DND-41 (cell line): ENCODE data around the gene UGT1A8.

Experiments used
- ATAC-seq: fragments of 200-7000 bp; cut with Tn5 transposase; 3 replicates; pipeline ENCODE4 v1.9.1; 2021; ENCODE audit warnings: low read depth; ENCODE audit not compliant: insufficient read depth
- DNase-seq: peaks from one replicate; pipeline ENCODE4 v3.0.0-alpha.2; 2020
- H2AFZ ChIP-seq: 2 replicates; pipeline ENCODE4 v1.6.0; 2012; ENCODE audit warnings: low read depth, low read length
- H3K27ac ChIP-seq: 2 replicates; pipeline ENCODE4 v1.5.1; 2012; ENCODE audit warnings: low read length, inconsistent platforms
- H3K27me3 ChIP-seq: fragments of 200-600 bp; sonication (generic); 2 replicates; pipeline ENCODE4 v1.6.0; 2012; ENCODE audit warnings: low read length, mild to moderate bottlenecking, inconsistent platforms; ENCODE audit not compliant: insufficient read depth, poor library complexity
- H3K36me3 ChIP-seq: 2 replicates; pipeline ENCODE4 v1.5.1; 2012; ENCODE audit warnings: low read length, inconsistent platforms; ENCODE audit not compliant: insufficient read depth
- H3K4me1 ChIP-seq: 2 replicates; pipeline ENCODE4 v1.5.1; 2012; ENCODE audit warnings: mild to moderate bottlenecking, low read length; ENCODE audit not compliant: insufficient read depth
- H3K4me2 ChIP-seq: 2 replicates; pipeline ENCODE4 v1.6.0; 2012; ENCODE audit warnings: mild to moderate bottlenecking, moderate library complexity, low read length, inconsistent platforms; ENCODE audit not compliant: insufficient read depth
- H3K4me3 ChIP-seq, 2 experiments: fragments of 200-600 bp in 1 of 2; shearing (Covaris generic) in 1 of 2; 2 replicates each; pipeline ENCODE4 v1.5.1; 2012 to 2016; ENCODE audit warnings: inconsistent platforms in 2 of 2, low read length in 2 of 2, mild to moderate bottlenecking in 2 of 2, low read depth in 1 of 2, moderate library complexity in 1 of 2
- H3K79me2 ChIP-seq: 2 replicates; pipeline ENCODE4 v1.6.0; 2012; ENCODE audit warnings: low read length, inconsistent platforms; ENCODE audit not compliant: insufficient read depth
- H3K9ac ChIP-seq: 2 replicates; pipeline ENCODE4 v1.6.0; 2012; ENCODE audit warnings: low read depth, mild to moderate bottlenecking, inconsistent platforms, low read length, moderate library complexity
- H3K9me3 ChIP-seq: 2 replicates; pipeline ENCODE4 v1.5.1; 2012; ENCODE audit warnings: low read length, moderate library complexity, mild to moderate bottlenecking, inconsistent platforms; ENCODE audit not compliant: insufficient read depth, severe bottlenecking
- H4K20me1 ChIP-seq: 2 replicates; pipeline ENCODE4 v1.6.0; 2012; ENCODE audit warnings: low read length; ENCODE audit not compliant: insufficient read depth
- CTCF ChIP-seq: IDR thresholded peaks from 2 replicates; pipeline ENCODE4 v1.5.1; 2012; ENCODE audit warnings: borderline replicate concordance, low read length, moderate library complexity, mild to moderate bottlenecking; ENCODE audit not compliant: poor library complexity, severe bottlenecking; ENCODE audit errors: extremely low read depth
- EZH2 ChIP-seq: IDR thresholded peaks from 3 replicates; pipeline ENCODE4 v1.6.1; 2012; ENCODE audit warnings: borderline replicate concordance, low read depth, mild to moderate bottlenecking, moderate library complexity, low read length, inconsistent platforms; ENCODE audit not compliant: severe bottlenecking

UGT1A8 gene

GRCh38 chr2:233822101-233822771 is 204.8 kb downstream of the UGT1A8 start:
- Histone ChIP-seq H3K4me1 (no peaks in the 10 kb centered on the region), H3K36me3 (no peaks in the 10 kb centered on the region), H3K27me3 (no peaks in the 10 kb centered on the region), H3K4me2 (no peak overlapping the region), H3K9ac (no peak overlapping the region), H3K79me2 (no peaks in the 10 kb centered on the region), H2AFZ (no peak overlapping the region), H3K9me3 (no peaks in the 10 kb centered on the region), H3K4me3 (no peak overlapping the region), H4K20me1 (no peaks in the 10 kb centered on the region), H3K27ac (no peak overlapping the region)
- DNase-seq (no peak), ATAC-seq (no peak)
- TF ChIP-seq CTCF (no peak), EZH2 (no peak)
